Stimulated activated CD4-positive, alpha-beta T cell treated with anti-CD3 and anti-CD28 coated beads, TNF-alpha, amount 100 ng/mL, for 4 hours (primary cell): Measurements from ENCODE around the gene SLC43A2.
A peak's percentile ranks its signal among the peaks of the same experiment; 100 is the strongest.
"Not testable (repeated sequence)": the region's sequence is repeated elsewhere in the genome, so short reads cannot be mapped to it uniquely, and the experiment has no call there.

Experiments
- DNase-seq, 3 experiments: peaks; one replicate each; pipeline ENCODE4 v3.0.0-alpha.2; 2020; ENCODE audit warnings: low read depth in 3 of 3

Gene SLC43A2

DNA sequence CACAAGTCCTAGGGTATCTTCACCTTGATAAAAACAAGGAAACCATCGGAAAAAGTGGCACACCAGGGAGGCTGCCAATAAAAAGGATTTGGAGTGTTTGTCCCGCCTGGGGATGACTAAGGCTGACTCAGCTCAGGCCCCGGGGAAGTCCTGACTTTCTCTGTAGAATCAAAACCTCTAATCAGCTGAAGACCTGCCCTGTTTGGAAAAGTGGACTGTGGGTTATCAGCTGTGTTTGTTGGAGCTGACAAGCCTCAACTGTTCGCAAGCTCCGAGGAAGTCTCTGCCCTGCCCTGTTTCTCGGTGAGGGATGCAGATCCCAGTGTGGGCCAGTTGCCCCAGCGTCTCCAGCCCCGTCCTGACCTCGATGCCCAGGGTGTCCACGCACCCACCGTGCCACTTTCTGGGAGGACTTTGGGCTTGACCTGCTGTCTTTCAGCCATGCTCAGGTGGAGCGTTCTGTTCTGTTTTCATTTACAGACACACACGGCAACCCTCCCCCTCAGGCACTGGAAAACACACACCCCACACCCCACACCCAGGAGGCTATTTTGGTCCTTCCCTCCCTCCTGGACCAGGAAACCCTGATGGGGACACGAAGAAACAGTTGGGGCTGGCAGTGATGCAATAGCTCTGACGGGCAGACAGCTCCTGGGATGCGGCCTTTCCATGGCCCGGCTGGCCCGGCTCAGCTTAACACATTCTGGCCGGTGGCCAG, 38.4 kb downstream of the SLC43A2 start:
- DNase-seq: no peak

DNA sequence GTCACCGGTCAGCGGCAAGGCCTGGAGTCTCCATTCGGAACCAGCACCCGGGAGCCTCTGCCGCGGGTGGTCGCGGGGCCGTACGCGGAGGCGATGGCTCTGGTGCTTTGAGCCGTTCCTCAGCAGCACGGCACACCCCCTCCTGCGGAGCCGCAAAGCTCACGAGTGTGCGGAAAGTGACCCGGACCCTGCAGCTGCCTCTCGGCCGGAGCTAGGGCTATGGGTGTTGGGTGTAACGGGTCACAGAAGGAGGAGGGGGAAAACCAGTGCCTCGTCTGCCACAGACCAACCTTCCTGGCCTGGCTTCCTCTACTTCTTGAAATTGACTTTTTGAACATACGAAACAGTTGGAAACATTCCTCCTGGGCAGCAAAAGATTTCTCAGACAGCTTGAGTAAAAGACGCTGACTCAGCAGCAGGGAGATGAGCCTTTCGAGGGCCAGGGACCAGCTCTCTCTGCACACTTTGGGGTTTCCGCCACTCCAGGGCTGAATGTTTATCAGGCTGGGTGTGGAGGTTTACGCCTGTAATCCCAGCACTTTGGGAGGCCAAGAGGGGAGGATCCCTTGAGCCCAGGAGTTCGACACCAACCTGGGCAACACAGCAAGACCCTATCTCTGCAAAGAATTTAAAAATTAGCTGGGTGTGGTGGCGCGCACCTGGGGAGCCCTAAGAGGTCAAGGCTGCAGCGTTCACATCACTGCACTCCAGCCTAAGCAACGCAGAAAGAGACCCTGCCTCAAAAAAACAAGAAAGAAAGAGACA, 39.6 kb downstream of the SLC43A2 start:
- DNase-seq: no peak

DNA sequence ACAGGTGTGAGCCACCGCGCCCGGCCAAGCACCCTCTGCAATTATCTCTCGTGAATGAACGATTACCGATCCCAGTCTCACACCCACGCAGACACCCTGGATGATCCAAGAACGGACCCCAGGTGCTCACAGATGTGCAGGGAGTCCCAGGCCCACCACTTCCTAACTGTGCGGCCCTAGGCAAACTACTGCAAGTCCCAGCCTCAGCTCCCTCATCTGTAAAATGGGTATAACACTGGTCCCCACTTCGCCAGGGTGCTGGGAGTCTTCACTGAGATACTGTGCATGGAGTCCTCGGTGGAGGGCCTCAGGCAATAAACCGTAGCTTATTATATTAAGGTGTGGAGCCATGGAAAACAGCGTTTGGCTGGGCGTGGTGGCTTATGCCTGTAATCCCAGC, 44.5 kb downstream of the SLC43A2 start:
- no peak for DNase-seq

DNA sequence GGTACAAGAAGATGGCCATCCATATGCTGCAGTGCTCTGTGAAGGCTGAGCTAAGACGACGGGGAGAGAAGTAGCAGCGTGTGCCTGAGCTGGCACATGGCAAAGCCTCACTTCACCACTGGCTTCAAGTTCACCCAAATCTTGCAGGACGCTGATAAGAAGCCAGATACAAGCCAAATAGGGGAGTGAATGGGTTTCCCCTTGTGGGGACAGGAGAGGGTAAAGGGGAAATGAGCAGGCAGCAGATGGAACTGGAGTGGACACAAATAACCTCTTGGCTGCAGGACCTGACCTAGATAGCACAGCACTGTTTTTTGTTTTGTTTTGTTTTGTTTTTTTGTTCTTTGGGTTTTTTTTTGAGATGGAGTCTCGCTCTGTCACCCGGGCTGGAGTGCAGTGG, 45.1 kb downstream of the SLC43A2 start:
- DNase-seq: no peak

DNA sequence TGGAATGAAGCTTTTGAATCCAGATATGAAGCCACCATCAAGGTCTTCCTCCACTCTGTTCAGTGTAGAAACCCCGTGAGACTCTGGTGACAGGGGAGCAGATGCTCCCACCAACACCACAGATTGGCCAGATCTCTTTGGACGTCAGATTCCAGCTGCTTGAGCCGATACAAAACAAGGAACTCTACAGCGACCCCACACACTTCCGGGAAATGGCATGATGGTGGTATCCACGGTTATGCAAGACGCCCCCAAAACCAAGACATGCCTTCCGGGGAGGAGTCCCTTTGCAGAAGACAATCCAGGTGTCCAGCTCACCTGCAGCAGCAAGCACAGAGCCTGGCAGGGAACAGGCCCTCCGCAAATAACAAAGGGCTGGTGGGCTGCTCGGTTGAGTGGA, 46.3 kb downstream of the SLC43A2 start:
- no peak for DNase-seq

DNA sequence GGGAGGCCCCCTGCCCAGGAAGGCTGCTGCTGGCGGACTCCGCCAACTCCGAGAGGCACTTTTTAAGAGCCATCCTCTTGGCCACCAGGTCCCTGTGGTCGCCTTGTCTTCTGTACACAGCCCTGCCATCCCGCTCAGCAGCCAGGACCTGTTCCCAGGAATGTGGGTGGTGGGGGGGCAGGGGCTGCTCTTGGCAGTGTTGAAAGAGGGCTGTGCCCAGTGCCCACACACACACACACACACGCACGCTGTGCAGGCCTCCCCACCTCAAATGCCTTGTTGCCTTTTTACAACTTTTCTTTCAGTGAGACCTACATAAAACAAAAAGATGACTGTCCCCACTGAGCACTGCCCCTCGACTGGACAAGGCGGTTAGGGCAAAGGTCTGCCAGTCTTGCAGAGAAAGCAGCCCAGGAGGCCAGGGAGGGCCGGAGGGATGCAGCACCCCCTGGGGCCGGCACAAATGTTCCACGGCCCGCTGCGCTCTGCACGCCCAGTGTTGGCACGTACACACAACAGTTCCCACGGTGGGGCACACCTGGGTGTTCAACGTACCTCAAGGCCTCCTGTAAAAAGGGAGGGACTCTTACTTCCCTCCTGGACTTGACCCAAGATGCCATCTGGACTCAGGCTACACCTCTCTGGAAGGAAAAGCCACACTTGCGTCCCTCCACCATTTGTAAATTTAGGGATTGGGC, 47.5 kb downstream of the SLC43A2 start:
- no peak for DNase-seq

DNA sequence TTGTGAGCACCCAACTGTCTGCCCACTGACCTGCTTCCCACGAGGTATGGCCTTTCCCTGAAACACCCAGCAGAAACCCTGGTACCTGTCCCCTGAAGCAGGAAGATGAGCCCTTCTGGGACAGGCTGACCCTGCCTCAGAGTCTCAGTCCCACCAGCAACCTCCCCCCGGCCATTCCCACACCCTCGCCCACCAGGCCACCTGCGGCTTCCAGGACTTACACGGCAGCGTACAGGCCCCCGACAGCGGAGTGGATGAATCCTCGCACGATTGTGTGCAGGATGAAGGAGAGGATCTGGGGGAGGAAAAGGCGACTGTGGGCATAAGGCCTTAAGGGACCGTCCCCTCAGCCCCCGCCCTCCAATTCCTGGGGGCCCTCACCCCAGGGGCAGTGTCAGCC, 50.6 kb downstream of the SLC43A2 start:
- DNase-seq: no peak

DNA sequence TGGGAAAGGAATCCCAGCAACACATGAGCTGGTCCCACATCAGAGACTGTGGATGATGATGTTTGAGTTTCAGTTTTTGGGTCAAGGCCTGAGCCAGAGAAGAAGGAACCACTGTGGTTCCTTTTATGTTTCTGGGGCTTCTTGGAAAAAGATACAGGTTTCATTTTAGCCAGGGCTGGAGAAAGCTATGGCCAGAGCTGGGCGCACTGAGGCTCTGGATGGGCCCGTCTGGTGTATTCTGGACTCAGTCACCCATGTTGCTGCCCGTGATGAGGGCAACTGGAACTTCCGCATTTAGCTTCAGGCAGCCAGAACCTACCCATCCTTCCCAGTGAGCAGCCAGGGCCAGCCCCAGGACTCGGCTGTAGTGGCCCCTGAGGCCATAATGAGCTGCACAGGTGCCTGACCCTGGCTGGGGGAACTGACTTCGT, 51.0 kb downstream of the SLC43A2 start:
- DNase-seq: no peak

DNA sequence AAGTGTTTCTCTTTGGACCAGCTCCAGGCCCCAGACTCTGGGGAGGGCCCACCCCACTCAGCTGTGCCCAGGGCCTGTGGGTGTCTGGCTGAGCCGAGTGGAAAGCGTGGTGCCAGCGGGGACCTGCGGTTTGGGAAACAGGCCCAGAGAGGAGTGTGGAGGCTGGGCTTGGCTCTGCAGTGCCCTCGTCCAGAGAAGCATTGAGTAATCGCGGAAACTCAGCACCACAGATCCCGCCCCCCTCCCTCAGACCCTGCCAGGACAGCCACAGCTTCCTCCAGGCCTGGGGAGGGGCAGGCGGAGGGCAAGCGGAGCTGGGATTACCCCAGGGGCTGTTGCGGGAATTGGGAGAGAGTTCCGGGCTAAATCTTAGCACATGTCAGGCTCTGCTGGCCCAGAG, 51.5 kb downstream of the SLC43A2 start:
- DNase-seq: no peak

DNA sequence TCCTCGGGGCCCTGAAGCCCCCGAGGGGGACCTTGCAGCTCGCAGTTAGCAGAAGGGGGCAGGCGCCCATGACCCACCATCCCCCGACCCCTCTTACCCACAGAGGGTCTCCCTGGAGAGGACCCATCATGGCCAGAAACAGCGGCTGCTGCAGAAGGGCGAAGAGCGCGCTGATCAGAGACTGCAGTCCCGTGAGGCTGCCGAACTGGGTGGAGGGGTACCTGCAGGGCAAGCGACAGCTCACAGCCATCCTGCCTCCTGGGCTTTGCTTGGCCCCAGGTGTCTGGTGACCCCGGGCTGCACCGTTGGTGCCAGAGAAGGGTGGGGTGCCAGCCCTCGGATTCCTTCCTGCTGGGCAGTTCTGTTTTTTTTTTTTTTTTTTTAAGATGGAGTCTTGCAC, 52.1 kb downstream of the SLC43A2 start:
- DNase-seq: no peak

DNA sequence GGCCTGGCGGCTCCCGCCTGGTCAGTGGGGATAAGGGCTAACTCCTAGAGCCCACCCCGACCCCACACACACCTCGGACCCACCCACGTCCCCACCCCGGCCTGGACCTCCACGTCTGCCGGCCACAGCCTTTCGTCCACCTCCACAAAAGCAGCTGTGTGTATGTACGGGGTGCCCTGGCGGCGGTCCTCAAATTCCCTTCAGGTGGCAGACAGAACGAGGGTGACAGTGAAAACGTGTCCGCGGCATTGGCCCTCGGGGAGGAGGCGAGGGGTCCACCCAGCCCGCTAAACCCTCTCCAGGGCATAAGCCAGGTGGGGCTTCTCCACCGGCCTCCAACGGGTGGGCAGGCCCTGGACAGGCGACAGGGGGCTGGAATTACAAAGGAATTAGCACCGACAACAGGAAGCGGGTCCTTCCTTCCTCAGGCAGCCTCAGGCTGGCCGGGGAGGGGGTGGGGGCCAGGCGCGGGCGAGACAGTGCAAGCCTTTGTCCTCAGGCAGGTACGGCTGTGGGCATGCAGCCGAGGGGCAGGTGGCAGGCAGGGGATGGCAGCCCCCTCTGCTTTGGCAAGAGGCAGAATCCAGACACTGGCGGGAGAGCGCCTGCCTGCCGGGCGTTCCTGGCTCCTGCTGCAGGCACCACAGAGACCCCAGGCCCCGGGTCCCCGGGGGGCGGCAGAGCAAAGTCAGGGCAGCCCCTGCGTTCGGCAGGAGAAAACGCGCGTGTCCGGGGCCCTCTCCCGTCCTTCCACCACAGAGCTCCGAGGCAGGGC, 53.8 kb downstream of the SLC43A2 start:
- no peak for DNase-seq

DNA sequence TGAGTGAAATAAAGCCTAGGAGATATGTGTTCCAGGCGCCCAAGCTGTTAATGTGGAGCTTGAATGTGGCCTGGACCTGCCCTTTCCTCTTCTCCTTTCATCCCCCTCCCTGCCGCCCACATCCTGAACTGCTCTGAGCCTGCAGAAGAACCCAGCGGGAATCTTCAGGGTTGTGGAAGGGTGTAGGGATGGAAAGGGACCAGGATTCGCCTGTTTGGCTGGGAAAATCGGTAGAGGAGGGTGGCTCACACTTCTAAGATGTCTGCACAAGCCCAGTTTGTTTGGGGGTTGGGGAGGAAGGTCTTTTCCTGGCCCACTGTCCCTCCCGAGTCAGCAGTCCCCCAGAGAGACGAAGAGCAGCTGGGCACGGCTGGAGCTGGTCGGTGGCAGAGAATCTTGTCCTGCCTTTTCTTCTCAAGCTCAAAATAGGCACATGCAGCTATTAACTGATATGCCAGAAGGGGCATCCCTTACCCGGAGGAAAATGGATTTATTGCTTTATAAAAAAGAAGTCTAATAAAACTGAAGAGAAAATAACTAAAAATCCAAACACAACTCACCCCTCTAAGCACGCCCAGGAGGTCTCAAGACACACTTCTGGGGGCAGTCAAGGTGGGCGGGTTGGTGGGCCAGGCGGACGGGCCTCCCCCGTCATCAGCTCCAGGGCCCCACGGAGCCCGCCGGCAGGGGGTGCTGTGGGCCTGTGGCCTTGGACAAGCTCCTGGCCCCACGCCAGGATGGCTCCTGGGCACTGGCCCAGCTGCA, 54.5 kb downstream of the SLC43A2 start:
- peak; percentile 22 to 51 (median 26) for DNase-seq

DNA sequence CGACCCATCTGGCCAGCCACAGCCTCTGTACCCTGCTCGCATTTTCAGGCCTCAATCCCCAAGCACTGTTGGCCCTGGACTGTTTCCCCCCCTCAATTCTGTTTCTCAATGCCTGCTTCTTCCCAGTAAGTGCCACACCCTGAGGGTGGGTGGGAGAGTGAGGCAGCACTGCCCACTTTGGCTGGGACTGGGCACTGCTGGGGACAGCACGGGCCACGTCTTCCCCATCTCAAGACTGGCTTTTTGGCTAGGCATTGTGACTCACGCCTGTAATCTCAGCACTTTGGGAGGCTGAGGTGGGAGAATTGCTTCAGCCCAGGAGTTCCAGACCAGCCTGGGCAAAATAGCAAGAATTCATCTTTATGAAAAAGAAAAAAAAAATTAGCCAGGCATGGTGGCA, 56.0 kb downstream of the SLC43A2 start:
- DNase-seq: not testable (repeated sequence)

DNA sequence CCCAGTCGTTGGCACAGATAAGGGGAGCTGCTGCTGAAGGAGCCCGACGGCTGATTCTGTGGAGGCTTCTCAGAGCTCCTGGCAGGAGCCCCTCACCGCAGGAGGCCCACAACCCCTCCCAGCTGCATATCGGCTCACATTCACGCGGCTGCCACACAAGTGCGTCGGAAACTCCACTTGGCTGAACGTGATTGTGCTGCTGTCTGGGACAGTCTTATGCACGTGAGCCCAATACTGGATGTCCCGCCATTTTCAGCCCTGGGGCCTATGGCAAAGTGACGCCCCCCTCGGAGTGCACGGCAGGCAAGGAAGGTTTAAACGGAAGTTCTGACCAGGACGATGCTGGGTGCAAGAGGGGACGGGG, 57.3 kb downstream of the SLC43A2 start:
- no peak for DNase-seq

DNA sequence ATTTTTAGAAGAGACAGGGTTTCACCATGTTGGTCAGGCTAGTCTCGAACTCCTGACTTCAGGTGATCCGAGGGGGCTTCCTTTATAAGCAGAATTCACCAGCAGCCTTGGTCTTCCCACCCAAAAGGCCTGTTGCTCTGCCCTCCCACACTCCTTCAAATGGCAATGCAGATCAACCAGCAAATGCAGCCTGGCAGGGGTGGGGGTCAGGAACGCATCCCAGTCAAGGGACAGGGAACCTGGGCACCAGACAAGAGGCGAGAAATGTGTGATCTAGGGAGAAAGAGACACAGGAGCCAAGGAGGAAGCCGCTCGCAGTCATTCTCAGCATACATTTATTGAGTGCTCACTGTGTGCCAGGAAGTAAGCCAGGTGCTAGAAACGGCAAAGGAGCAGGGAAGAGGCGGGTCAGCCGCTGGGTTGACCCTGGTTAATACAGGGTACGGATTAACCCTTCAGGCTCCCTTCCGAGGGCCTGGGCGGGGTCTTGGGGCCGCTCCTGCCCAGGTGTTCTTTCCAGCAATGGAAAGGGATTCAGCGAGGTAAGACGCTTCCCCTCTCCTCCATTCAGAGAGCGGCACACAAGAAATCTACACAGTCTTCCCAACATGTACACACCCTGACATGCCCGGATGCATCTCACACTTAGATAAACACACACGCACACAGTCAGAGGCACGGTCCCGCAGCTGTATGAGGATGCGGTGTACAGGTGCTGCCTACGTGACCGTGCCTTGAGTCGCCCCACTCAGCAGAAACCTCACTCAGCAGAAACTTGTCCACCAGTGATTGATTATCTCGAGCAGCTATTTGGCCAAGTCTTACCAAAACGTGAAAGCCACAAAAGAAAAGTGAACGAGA, 59.5 kb downstream of the SLC43A2 start:
- DNase-seq: no peak

DNA sequence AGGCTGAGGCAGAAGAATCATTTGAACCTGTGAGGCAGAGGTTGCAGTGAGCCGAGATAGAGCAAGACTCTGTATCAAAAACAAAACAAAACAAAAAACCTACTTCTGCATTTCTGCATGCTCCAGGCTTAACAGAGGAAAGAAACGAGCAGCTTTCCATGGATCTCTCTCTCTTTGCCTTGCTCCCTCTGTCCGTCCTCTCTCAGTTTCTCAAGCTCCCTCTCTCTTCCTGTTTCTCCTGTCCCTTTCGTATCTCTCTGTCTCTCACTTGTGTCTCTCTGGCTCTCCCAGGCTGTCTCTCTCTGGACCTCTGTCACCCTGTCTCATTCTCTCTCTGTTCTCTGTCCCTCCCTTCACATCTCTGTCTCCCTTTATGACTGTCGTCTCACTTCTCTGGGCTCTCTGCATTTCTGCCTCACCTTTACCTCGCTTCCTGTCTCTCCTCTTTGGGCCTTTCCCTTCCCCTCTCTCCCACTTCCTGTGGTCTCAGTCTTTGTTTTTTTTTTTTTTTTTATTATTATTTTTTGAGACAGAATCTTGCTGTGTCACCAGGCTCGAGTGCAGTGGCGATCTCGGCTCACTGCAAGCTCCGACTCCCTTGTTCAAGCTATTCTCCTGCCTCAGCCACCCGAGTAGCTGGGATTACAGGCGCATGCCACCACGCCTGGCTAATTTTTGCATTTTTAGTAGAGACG, 62.0 kb downstream of the SLC43A2 start:
- DNase-seq: peak in 1 of 3 experiments; percentile 10

DNA sequence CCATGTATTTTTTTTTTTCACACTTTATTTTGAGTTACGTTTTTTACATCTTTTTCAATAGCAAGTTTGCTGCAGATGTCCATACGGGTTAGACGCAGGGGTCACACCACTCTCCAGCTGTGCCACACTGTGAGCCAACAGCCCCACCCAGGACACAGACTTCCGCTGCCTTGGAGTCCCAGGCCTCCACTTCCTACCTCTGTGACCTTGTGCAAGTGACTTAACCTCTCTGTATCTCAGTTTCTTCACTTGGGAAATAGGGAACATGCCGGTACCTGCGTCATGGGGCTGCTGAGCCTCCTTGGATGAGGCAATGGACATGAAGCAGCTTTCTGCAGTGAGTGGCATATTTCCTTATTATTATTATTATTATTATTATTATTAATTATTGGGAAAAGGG, 62.8 kb downstream of the SLC43A2 start:
- DNase-seq: no peak

DNA sequence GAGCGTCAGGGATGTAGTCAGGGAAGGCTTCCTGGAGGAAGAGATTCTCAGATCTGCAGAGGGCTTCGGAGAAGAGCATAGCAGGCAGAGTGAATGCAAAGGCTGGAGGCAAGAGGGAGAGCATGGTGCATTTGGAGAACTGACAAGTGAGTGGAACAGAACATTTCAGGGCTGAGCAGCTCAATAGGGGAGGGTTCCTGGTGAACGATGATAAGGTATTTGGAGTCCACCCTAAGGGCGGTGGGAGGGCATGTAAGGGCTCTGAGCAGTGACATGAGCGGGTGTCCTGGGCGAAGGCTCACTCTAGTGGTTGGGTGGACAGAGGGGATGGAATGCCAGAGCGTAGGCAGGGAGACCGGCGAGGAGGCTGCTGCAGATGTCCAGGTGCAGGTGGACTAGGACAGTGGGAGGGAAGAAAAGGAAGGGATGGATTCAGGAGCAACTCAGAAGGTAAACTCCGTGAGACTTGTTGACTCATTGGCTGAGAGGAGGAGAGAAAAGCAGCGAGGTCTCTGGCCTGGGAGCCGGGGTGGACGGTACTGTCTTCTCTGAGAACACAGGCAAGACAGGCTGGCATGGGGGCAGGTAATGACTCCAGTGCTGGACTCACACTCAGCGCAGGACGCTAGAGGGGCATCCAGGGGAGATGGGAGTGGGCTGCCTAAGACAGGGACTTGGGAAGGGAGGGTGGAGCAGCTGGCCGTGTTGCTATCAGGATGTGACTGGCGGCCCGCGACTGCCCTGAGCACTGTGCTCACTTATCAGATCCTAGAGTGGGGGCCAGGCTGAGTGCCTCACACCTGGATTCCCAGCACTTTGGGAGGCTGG, 64.6 kb downstream of the SLC43A2 start:
- DNase-seq: no peak

DNA sequence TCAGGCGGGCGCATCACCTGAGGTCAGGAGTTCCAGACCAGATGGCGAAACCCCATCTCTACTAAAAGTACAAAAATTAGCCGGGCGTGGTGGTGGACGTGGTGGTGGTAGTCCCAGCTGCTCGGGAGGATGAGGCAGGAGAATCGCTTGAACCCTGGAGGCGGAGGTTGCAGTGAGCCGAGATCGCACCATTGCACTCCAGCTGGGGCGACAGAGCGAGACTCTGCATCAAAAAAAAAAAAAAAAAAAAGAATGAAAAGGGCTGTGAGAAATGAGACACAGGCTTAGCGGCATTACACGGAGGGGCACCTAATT, 65.2 kb downstream of the SLC43A2 start:
- DNase-seq: not testable (repeated sequence)
